GM19468 (cell line): Measurements from ENCODE around the gene RAPGEF5.

Experiments
- ATAC-seq: cut with Tn5 transposase; IDR thresholded peaks from one replicate; pipeline ENCODE4 v1.9.1; 2021; ENCODE audit warnings: mild to moderate bottlenecking, moderate library complexity, moderate number of reproducible peaks; ENCODE audit not compliant: unreplicated experiment; ENCODE audit errors: extremely low read depth

RAPGEF5 gene

GRCh38 chr7:22319424-22320403 lies 37.2 kb downstream of the RAPGEF5 start:
- no peak for ATAC-seq

- ATAC-seq: no peak
These were observed 38.6 kb downstream of the RAPGEF5 start for GRCh38 chr7:22318376-22318775.

GRCh38 chr7:22317632-22318031 lies 39.3 kb downstream of the RAPGEF5 start:
- no peak for ATAC-seq

GRCh38 chr7:22316914-22317313 lies 40.0 kb downstream of the RAPGEF5 start:
- no peak for ATAC-seq

- ATAC-seq: no peak
These were observed 49.1 kb downstream of the RAPGEF5 start for GRCh38 chr7:22307816-22308215.

- no peak for ATAC-seq
These were observed 51.2 kb downstream of the RAPGEF5 start for GRCh38 chr7:22305706-22306105.

GRCh38 chr7:22302951-22303423 lies 54.0 kb downstream of the RAPGEF5 start:
- no peak for ATAC-seq

- ATAC-seq: no peak
These were observed 54.8 kb downstream of the RAPGEF5 start for GRCh38 chr7:22302193-22302592.

GRCh38 chr7:22301790-22302189 lies 55.2 kb downstream of the RAPGEF5 start:
- no peak for ATAC-seq

- no peak for ATAC-seq
These were observed 56.1 kb downstream of the RAPGEF5 start for GRCh38 chr7:22300839-22301238.

GRCh38 chr7:22296916-22297315 lies 60.0 kb downstream of the RAPGEF5 start:
- no peak for ATAC-seq

GRCh38 chr7:22296265-22296566 lies 60.7 kb downstream of the RAPGEF5 start:
- no peak for ATAC-seq

- no peak for ATAC-seq
These were observed 61.3 kb downstream of the RAPGEF5 start for GRCh38 chr7:22295402-22296264.

- no peak for ATAC-seq
These were observed 64.4 kb downstream of the RAPGEF5 start for GRCh38 chr7:22292531-22292930.

- ATAC-seq: no peak
These were observed 65.0 kb downstream of the RAPGEF5 start for GRCh38 chr7:22291977-22292376.

- no peak for ATAC-seq
These were observed 68.8 kb downstream of the RAPGEF5 start for GRCh38 chr7:22288202-22288601.

GRCh38 chr7:22287412-22287811 lies 69.5 kb downstream of the RAPGEF5 start:
- no peak for ATAC-seq

GRCh38 chr7:22286436-22286835 lies 70.5 kb downstream of the RAPGEF5 start:
- no peak for ATAC-seq

- no peak for ATAC-seq
These were observed 75.5 kb downstream of the RAPGEF5 start for GRCh38 chr7:22281481-22281880.

- ATAC-seq: no peak
These were observed 76.9 kb downstream of the RAPGEF5 start for GRCh38 chr7:22280031-22280430.

GRCh38 chr7:22278660-22279059 lies 78.3 kb downstream of the RAPGEF5 start:
- no peak for ATAC-seq
